Smooth muscle cell (in vitro differentiated cells): Measurements from ENCODE around the gene EEPD1. TPM values are rescaled to one million over a fixed set of nuclear protein-coding genes. Genes with fewer than 3 reads are reported as not detected.

ENCODE experiments used
- DNase-seq: peaks from one replicate; lab custom pipeline; 2025; ENCODE audit not compliant: unreplicated experiment; lab: John Stamatoyannopoulos, UW
- H2AFZ ChIP-seq: fragments of 200-600 bp; sonication (generic); 2 replicates; pipeline ENCODE4 v1.6.0; 2016; ENCODE audit warnings: antibody characterized with exemption, low read depth, mild to moderate bottlenecking
- H3F3A ChIP-seq: fragments of 200-600 bp; sonication (generic); 2 replicates; pipeline ENCODE4 v1.6.0; 2017; ENCODE audit warnings: antibody characterized with exemption, low read depth
- H3K27ac ChIP-seq: fragments of 200-600 bp; sonication (generic); 2 replicates; pipeline ENCODE4 v1.5.1; 2016; ENCODE audit warnings: low read depth, mild to moderate bottlenecking
- H3K27me3 ChIP-seq: fragments of 200-600 bp; sonication (generic); 2 replicates; pipeline ENCODE4 v1.6.1; 2016; ENCODE audit warnings: low read depth, mild to moderate bottlenecking
- H3K36me3 ChIP-seq: fragments of 200-600 bp; sonication (generic); 2 replicates; pipeline ENCODE4 v1.5.1; 2016; ENCODE audit warnings: low read depth
- H3K4me1 ChIP-seq: fragments of 200-600 bp; sonication (generic); 2 replicates; pipeline ENCODE4 v1.5.1; 2016; ENCODE audit warnings: low read depth
- H3K4me2 ChIP-seq: fragments of 200-600 bp; sonication (generic); 2 replicates; pipeline ENCODE4 v1.6.0; 2016; ENCODE audit warnings: mild to moderate bottlenecking
- H3K4me3 ChIP-seq: fragments of 200-600 bp; sonication (generic); 2 replicates; pipeline ENCODE4 v1.5.1; 2016; ENCODE audit warnings: mild to moderate bottlenecking
- H3K79me2 ChIP-seq: fragments of 200-600 bp; sonication (generic); 2 replicates; pipeline ENCODE4 v1.6.0; 2016; ENCODE audit warnings: low read depth, mild to moderate bottlenecking
- H3K9ac ChIP-seq: fragments of 200-600 bp; sonication (generic); 2 replicates; pipeline ENCODE4 v1.6.0; 2016; ENCODE audit warnings: low read depth
- H3K9me3 ChIP-seq: fragments of 200-600 bp; sonication (generic); replicated peaks from 2 replicates; pipeline ENCODE4 v1.5.1; 2016; ENCODE audit warnings: low read depth
- H4K20me1 ChIP-seq: fragments of 200-600 bp; sonication (generic); 2 replicates; pipeline ENCODE4 v1.6.0; 2016; ENCODE audit warnings: low read depth
- CTCF ChIP-seq: fragments of 200-600 bp; sonication (generic); IDR thresholded peaks from 2 replicates; pipeline ENCODE4 v1.5.1; 2017; ENCODE audit warnings: borderline replicate concordance, mild to moderate bottlenecking, antibody characterized with exemption; ENCODE audit not compliant: insufficient read depth, poor library complexity, severe bottlenecking
- WGBS: methylation state at CpG from one replicate; pipeline ENCODE4 v1.1.7; 2016; ENCODE audit warnings: low lambda C conversion rate; 5-methylcytosine and 5-hydroxymethylcytosine counted together
- polyA plus RNA-seq: library from polyadenylated mRNA; unstranded; fragments of >200 nt; fragmentation: Nextera tagmentation; extraction: Ambion mirVana; gene quantifications from 2 replicates; pipeline ENCODE4 v1.2.1, GENCODE V29; 2016
- total RNA-seq: library from RNA; depleted of rRNA; stranded (reverse); fragments of >200 nt; gene quantifications from 2 replicates; pipeline ENCODE4 v1.2.3, GENCODE V29; 2014

Gene EEPD1
- total and polyA plus RNA-seq, 2 experiments from 2014 or later: 1.5 TPM

- H3K9me3 ChIP-seq: no peaks in the 10 kb centered on the region
- peaks cover 2% of the 10 kb centered on the region for H3K27me3 ChIP-seq
- no peak overlapping the region for H3K9ac ChIP-seq
- peaks cover 6% of the 10 kb centered on the region for H3F3A ChIP-seq
- no peak overlapping the region for H3K4me2 ChIP-seq
- no peak overlapping the region for H2AFZ ChIP-seq
- no peak for DNase-seq
- H4K20me1 ChIP-seq: no peaks in the 10 kb centered on the region
- peaks cover 2% of the 10 kb centered on the region for H3K4me1 ChIP-seq
- TF ChIP-seq CTCF: no peak
- no peak overlapping the region for H3K4me3 ChIP-seq
- no peak overlapping the region for H3K27ac ChIP-seq
- H3K79me2 ChIP-seq: no peaks in the 10 kb centered on the region
- H3K36me3 ChIP-seq: no peaks in the 10 kb centered on the region
Measured at GRCh38 chr7:36223851-36224250, 70.8 kb downstream of the EEPD1 start.

GRCh38 chr7:36224934-36225858 is 72.1 kb downstream of the EEPD1 start:
- WGBS: 83% methylated on average over 16 of the region's 16 CpGs
- DNase-seq: no peak
- H4K20me1 ChIP-seq: no peaks in the 10 kb centered on the region
- no peak overlapping the region for H3K4me3 ChIP-seq
- no peaks in the 10 kb centered on the region for H3K36me3 ChIP-seq
- no peaks in the 10 kb centered on the region for H3K79me2 ChIP-seq
- H3K9me3 ChIP-seq: no peaks in the 10 kb centered on the region
- H2AFZ ChIP-seq: no peak overlapping the region
- no peak for TF ChIP-seq CTCF
- peak overlapping the region; percentile 7 for H3K4me2 ChIP-seq
- H3K27me3 ChIP-seq: peaks cover 1% of the 10 kb centered on the region
- peaks cover 2% of the 10 kb centered on the region for H3K4me1 ChIP-seq
- no peak overlapping the region for H3K9ac ChIP-seq
- H3F3A ChIP-seq: peaks cover 6% of the 10 kb centered on the region
- H3K27ac ChIP-seq: no peak overlapping the region

GRCh38 chr7:36226151-36226550 is 73.1 kb downstream of the EEPD1 start:
- TF ChIP-seq CTCF: no peak
- Histone ChIP-seq H4K20me1 (no peaks in the 10 kb centered on the region), H3K4me3 (no peak overlapping the region), H2AFZ (no peak overlapping the region), H3K9ac (no peak overlapping the region), H3K27me3 (no peaks in the 10 kb centered on the region), H3K9me3 (no peaks in the 10 kb centered on the region), H3K4me1 (peaks cover 2% of the 10 kb centered on the region), H3K4me2 (peak overlapping the region; percentile 7), H3K36me3 (no peaks in the 10 kb centered on the region), H3F3A (peaks cover 6% of the 10 kb centered on the region), H3K27ac (no peak overlapping the region), H3K79me2 (no peaks in the 10 kb centered on the region)
- no peak for DNase-seq
- WGBS: 31% methylated on average over 7 of the region's 7 CpGs

- no peaks in the 10 kb centered on the region for H3K27me3 ChIP-seq
- H3K4me2 ChIP-seq: peak overlapping the region; percentile 24
- WGBS: 18% methylated on average over 5 of the region's 5 CpGs
- no peaks in the 10 kb centered on the region for H3K9me3 ChIP-seq
- no peak overlapping the region for H3K4me3 ChIP-seq
- peaks cover 2% of the 10 kb centered on the region for H3K4me1 ChIP-seq
- no peak overlapping the region for H3K9ac ChIP-seq
- no peaks in the 10 kb centered on the region for H3K36me3 ChIP-seq
- TF ChIP-seq CTCF: no peak
- H3K79me2 ChIP-seq: no peaks in the 10 kb centered on the region
- H2AFZ ChIP-seq: no peak overlapping the region
- H4K20me1 ChIP-seq: no peaks in the 10 kb centered on the region
- peaks cover 6% of the 10 kb centered on the region for H3F3A ChIP-seq
- no peak overlapping the region for H3K27ac ChIP-seq
- DNase-seq: no peak
Measured at GRCh38 chr7:36227223-36227622, 74.2 kb downstream of the EEPD1 start.
